ENCODE results near the gene NEU2. TPM values are rescaled to one million over a fixed set of nuclear protein-coding genes. Genes with fewer than 3 reads are reported as not detected.
A peak's percentile ranks its signal among the peaks of the same experiment; 100 is the strongest.

Gene NEU2
- total and polyA plus RNA-seq, 2 of the 13 experiments (the other 11 are each of a cell fraction or from before 2014, with no cell fraction given) = not detected

DNA sequence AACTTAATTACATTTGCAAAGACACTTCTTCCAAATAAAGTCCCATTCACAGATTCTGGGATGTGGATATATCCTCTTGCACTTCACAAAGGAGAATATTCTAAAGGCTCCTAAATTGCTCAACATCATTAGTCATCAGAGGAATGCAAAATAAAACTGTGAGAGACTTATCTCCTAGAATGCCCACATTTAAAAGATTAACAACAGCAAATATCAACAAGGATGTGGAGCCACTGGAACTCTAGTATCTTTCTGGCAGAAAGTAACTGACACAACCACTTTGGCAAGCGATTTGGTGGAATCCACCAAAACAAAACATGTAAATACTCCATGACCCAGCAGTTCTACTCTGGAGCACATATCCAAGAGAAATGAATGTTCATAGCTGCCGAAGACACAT lies 4.6 kb downstream of the NEU2 start:
- ATAC-seq = no peak
- no peak for DNase-seq (ENCODE audit: low spot score)
- no peaks in the 10 kb centered on the region for H3K36me3 ChIP-seq (replicated peaks in 1 of 2; ENCODE audit: control insufficient read depth in 1 of 2, insufficient read depth in 2 of 2, low read length in 2 of 2)
- H3K4me1 ChIP-seq (ENCODE audit: insufficient read depth, low read length) = peaks cover 4% of the 10 kb centered on the region; the same call in 1 of the 2 replicates
- CTCF ChIA-PET (ENCODE audit: low intra/inter-chr PET ratio, low total read pairs) = no interaction called here
- WGBS (ENCODE audit: low lambda C conversion rate) = 21% methylated on average over 2 of the region's 2 CpGs
- peaks cover 7 to 38% of the 10 kb centered on the region in 2 experiments for H3K27me3 ChIP-seq (ENCODE audit: control insufficient read depth in 1 of 2, insufficient read depth in 2 of 2, low read length in 2 of 2)
- no peak overlapping the region for H3K4me3 ChIP-seq (replicated peaks in 1 of 3; ENCODE audit: insufficient read depth in 1 of 3, low read depth in 2 of 3, low read length in 3 of 3)
- no peak overlapping the region for H3K4me2 ChIP-seq (ENCODE audit: low read depth, low read length)
- H3K27ac ChIP-seq (ENCODE audit: extremely low read length, insufficient read depth, low read length) = no peak overlapping the region
- H3K9ac ChIP-seq (ENCODE audit: insufficient read depth, low read depth, low read length) = no peak overlapping the region
- POLR2A ChIA-PET = no interaction called here
- H3K9me3 ChIP-seq (ENCODE audit: low read length) = no peaks in the 10 kb centered on the region
- in situ Hi-C loops (cut with HindIII; ENCODE audit: extremely low pct_ligation_motif_present, low pct_unique_long_range_greater_than_20kb) = no loop called here
- TF ChIP-seq ZNF781 (CRISPR knock-in tag; IDR thresholded peaks at IDR 0.05; ENCODE audit: borderline replicate concordance, not compliant biosample characterization) = no peak
- no peak for TF ChIP-seq ARHGAP35 (CRISPR knock-in tag; IDR thresholded peaks at IDR 0.05; ENCODE audit: borderline replicate concordance)
- TF ChIP-seq CAMTA2 (CRISPR knock-in tag; IDR thresholded peaks at IDR 0.05; ENCODE audit: borderline replicate concordance) = no peak
- peak; percentile 54; the same call in 1 of the 2 replicates for TF ChIP-seq CEBPB (IDR thresholded peaks at IDR 0.05; ENCODE audit: borderline replicate concordance, low read depth, low read length)
- TF ChIP-seq RNF2 (conservative IDR thresholded peaks at IDR 0.05; ENCODE audit: low read depth) = no peak
- TF ChIP-seq TRAFD1 (CRISPR knock-in tag; IDR thresholded peaks at IDR 0.05; ENCODE audit: borderline replicate concordance) = no peak
- TF ChIP-seq ZNF577 (CRISPR knock-in tag; IDR thresholded peaks at IDR 0.05; ENCODE audit: borderline replicate concordance, low read depth) = no peak
- no peak for FAIRE-seq
- no peaks in the 10 kb centered on the region for H4K20me1 ChIP-seq (ENCODE audit: insufficient read depth, low read length)
- intact Hi-C loops (cut with micrococcal nuclease; ENCODE audit: unreplicated experiment) = no loop called here
- no TSS peak for BruUV-seq (replicated peaks)
- no peaks in the 10 kb centered on the region for H3K79me2 ChIP-seq (ENCODE audit: insufficient read depth, low read length)
- H2AFZ ChIP-seq (ENCODE audit: low read length) = no peak overlapping the region

Measured in HepG2 (cell line).